Activated CD8-positive, alpha-beta T cell treated with anti-CD3 and anti-CD28 coated beads, Interleukin-2, amount 10 ng/mL, durations not matched to agents 7 days and 5 days (primary cell): ENCODE measurements around the gene ACVR2A. TPM values are rescaled to one million over a fixed set of nuclear protein-coding genes. Genes with fewer than 3 reads are reported as not detected.

Experiments
- ATAC-seq: fragments of 150-1000 bp; cut with Tn5 transposase; one replicate; pipeline ENCODE4 v1.10.0; 2021; ENCODE audit warnings: moderate library complexity
- CTCF ChIA-PET: fragments of 350-600 bp; sonication (Branson Sonifier 250); formaldehyde crosslinking; loops from one replicate; lab custom pipeline; 2021; ENCODE audit warnings: antibody characterized with exemption; lab: Charles Lee
- POLR2A ChIA-PET: fragments of 350-600 bp; sonication (Branson Sonifier 250); formaldehyde crosslinking; loops from one replicate; lab custom pipeline; 2021; ENCODE audit warnings: antibody characterized with exemption; lab: Charles Lee
- DNase-seq: peaks from one replicate; pipeline ENCODE4 v3.0.0-alpha.2; 2020
- H3K27ac Mint-ChIP-seq: one replicate; pipeline ENCODE4 v1.8.0; 2021; ENCODE audit warnings: mild to moderate bottlenecking, mixed read lengths
- H3K27me3 Mint-ChIP-seq: one replicate; pipeline ENCODE4 v1.8.0; 2021; ENCODE audit warnings: low read depth, mixed read lengths
- H3K36me3 Mint-ChIP-seq: one replicate; pipeline ENCODE4 v1.8.0; 2021; ENCODE audit warnings: low read depth, mixed read lengths
- H3K4me1 Mint-ChIP-seq: one replicate; pipeline ENCODE4 v1.8.0; 2021; ENCODE audit warnings: low read depth, mixed read lengths
- H3K4me3 Mint-ChIP-seq: one replicate; pipeline ENCODE4 v1.8.0; 2021; ENCODE audit warnings: mild to moderate bottlenecking, mixed read lengths
- H3K9me3 Mint-ChIP-seq: one replicate; pipeline ENCODE4 v1.8.0; 2022; ENCODE audit warnings: mixed read lengths; ENCODE audit not compliant: insufficient read depth
- total RNA-seq, 2 experiments: library from RNA; stranded (reverse); gene quantifications; one replicate each; pipeline ENCODE4 v1.2.3, GENCODE V29; 2021

Gene ACVR2A
- total RNA-seq, 2 experiments from 2014 or later: 1.4 to 1.7 TPM

- peaks cover 2% of the 10 kb centered on the region for H3K36me3 Mint-ChIP-seq
These were observed 1.4 kb upstream of the ACVR2A start for GRCh38 chr2:147843391-147843863.

GRCh38 chr2:147843864-147844696, 749 bp upstream of the ACVR2A start:
- ATAC-seq (peak; percentile 85), DNase-seq (peak; percentile 86)
- H3K27me3 Mint-ChIP-seq: peaks cover 64% of the 10 kb centered on the region
- H3K36me3 Mint-ChIP-seq: peaks cover 2% of the 10 kb centered on the region
- peaks cover 30% of the 10 kb centered on the region for H3K4me1 Mint-ChIP-seq
- peak overlapping the region; percentile 78 for H3K27ac Mint-ChIP-seq
- ChIA-PET POLR2A (no interaction called here), CTCF (interaction anchor here (0.7 to 2.2 kb wide), 2 partner anchors 67 to 799 kb away, joined by 4 to 5 read pairs; no protein-coding TSS in a partner anchor)
- peak overlapping the region; percentile 86 for H3K4me3 Mint-ChIP-seq
- no peaks in the 10 kb centered on the region for H3K9me3 Mint-ChIP-seq

More at GRCh38 chr2:147843391-147843863, 1.4 kb upstream of the ACVR2A start:
- ChIA-PET CTCF (interaction anchor here (0.7 to 2.2 kb wide), 2 partner anchors 68 to 798 kb away, joined by 4 to 5 read pairs; no protein-coding TSS in a partner anchor), POLR2A (no interaction called here)
- peaks cover 30% of the 10 kb centered on the region for H3K4me1 Mint-ChIP-seq
- no peaks in the 10 kb centered on the region for H3K9me3 Mint-ChIP-seq
- H3K27ac Mint-ChIP-seq: peak overlapping the region; percentile 78
- ATAC-seq (no peak), DNase-seq (no peak)
- H3K4me3 Mint-ChIP-seq: peak overlapping the region; percentile 79
- peaks cover 67% of the 10 kb centered on the region for H3K27me3 Mint-ChIP-seq

DNA sequence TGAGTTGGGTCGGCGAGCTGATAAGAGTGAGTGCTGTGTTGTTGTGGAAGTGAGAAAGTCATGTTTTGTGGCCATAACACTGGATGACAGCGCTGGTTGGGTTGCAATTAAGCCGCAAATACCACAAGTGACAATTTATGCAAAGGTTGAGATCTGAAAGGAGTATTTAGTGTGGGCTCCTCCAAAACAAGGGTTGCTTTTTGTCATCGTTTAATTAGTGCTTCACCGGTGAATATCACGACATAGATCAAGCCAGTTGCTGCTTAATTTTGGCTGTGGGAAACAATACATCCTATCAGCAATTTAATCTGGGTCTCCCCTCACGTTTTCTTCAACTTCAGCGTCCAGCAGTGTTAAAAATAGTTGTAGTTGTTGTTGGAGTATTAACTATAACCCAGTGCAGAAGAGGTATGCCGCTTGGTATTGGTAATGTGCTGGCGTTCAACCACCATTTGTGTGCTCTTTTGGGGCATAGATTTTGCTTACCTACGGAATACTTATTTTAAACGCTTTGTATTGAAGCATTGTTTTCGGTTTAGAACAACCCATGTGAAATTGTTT, 662 bp downstream of the ACVR2A start:
- H3K4me1 Mint-ChIP-seq: peaks cover 30% of the 10 kb centered on the region
- DNase-seq: peak; percentile 57
- ChIA-PET CTCF (interaction anchor here (2.2 kb wide), 1 partner anchor 66 kb away, joined by 5 read pairs; no protein-coding TSS in a partner anchor), POLR2A (interaction anchor here (0.6 kb wide), 1 partner anchor 11 kb away, joined by 3 read pairs; no protein-coding TSS in a partner anchor)
- H3K36me3 Mint-ChIP-seq: peaks cover 2% of the 10 kb centered on the region
- H3K27me3 Mint-ChIP-seq: peaks cover 67% of the 10 kb centered on the region
- H3K9me3 Mint-ChIP-seq: no peaks in the 10 kb centered on the region
- peak overlapping the region; percentile 86 for H3K4me3 Mint-ChIP-seq
- ATAC-seq: peak; percentile 20
- peak overlapping the region; percentile 30 for H3K27ac Mint-ChIP-seq

GRCh38 chr2:147846412-147847081, 1.7 kb downstream of the ACVR2A start:
- Mint-ChIP-seq H3K9me3 (no peaks in the 10 kb centered on the region), H3K4me3 (peak overlapping the region; percentile 3), H3K4me1 (peaks cover 30% of the 10 kb centered on the region), H3K27ac (no peak overlapping the region), H3K36me3 (peaks cover 2% of the 10 kb centered on the region), H3K27me3 (peaks cover 65% of the 10 kb centered on the region)
- ATAC-seq (no peak), DNase-seq (no peak)
- ChIA-PET CTCF (no interaction called here), POLR2A (no interaction called here)

- Mint-ChIP-seq H3K4me1 (peaks cover 30% of the 10 kb centered on the region), H3K27me3 (peaks cover 58% of the 10 kb centered on the region), H3K9me3 (no peaks in the 10 kb centered on the region), H3K4me3 (no peak overlapping the region), H3K27ac (no peak overlapping the region), H3K36me3 (peaks cover 2% of the 10 kb centered on the region)
- CTCF ChIA-PET: no interaction called here
- DNase-seq (no peak), ATAC-seq (no peak)
- POLR2A ChIA-PET: no interaction called here
These were observed 3.0 kb downstream of the ACVR2A start for GRCh38 chr2:147847746-147848391.

DNA sequence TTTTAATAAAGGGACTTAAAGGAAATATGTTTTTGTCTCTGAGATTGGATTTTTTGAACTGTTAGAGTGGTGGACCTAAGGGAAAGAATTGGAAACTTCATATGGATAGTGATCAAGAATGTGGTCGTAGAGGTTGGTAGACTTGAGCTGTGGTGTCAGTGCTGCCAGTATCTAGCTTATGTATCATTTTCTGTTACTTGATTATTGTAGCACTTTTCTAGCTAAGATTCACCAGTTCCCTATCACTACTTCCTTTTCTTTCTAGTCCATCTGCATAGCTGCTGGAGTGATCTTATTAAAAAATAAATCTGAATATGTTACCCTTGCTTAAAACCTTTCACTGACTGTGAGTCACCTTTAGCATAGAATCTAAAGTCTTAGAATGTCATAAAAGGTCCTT, 6.0 kb downstream of the ACVR2A start:
- DNase-seq: no peak
- ATAC-seq: no peak
- Mint-ChIP-seq H3K4me1 (peaks cover 18% of the 10 kb centered on the region), H3K9me3 (no peaks in the 10 kb centered on the region), H3K4me3 (no peak overlapping the region), H3K36me3 (no peaks in the 10 kb centered on the region), H3K27ac (no peak overlapping the region), H3K27me3 (peaks cover 46% of the 10 kb centered on the region)
- ChIA-PET CTCF (no interaction called here), POLR2A (no interaction called here)

- ChIA-PET CTCF (no interaction called here), POLR2A (no interaction called here)
- Mint-ChIP-seq H3K27ac (no peak overlapping the region), H3K9me3 (no peaks in the 10 kb centered on the region), H3K27me3 (peaks cover 43% of the 10 kb centered on the region), H3K4me1 (peaks cover 16% of the 10 kb centered on the region), H3K36me3 (no peaks in the 10 kb centered on the region), H3K4me3 (no peak overlapping the region)
- ATAC-seq (no peak), DNase-seq (no peak)
These were observed 6.6 kb downstream of the ACVR2A start for GRCh38 chr2:147851244-147851930.

DNA sequence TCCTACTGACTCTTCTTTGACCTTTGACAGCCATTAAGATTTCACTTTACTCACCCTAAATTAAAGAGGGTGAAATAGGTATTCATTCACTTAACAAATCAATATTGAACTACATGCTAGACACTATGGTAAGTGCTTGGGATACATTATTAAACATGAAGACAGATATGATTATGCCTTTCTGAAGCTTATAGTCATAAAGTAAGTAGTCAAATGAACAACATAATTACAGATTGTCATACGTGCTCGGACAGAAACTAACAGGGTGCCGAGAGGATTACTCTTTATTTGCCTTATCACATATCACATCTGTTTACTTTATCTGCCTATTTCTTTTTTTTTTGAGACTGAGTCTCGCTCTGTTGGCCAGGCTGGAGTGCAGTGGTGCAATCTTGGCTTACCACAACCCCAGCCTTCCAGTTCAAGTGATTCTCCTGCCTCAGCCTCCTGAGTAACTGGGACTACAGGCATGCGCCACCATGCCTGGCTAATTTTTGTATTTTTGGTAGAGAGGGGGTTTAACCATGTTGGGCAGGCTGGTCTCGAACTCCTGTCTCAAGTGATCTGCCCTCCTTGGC, 9.8 kb downstream of the ACVR2A start:
- H3K4me1 Mint-ChIP-seq: no peaks in the 10 kb centered on the region
- ChIA-PET POLR2A (no interaction called here), CTCF (no interaction called here)
- no peaks in the 10 kb centered on the region for H3K9me3 Mint-ChIP-seq
- no peak overlapping the region for H3K4me3 Mint-ChIP-seq
- H3K27ac Mint-ChIP-seq: no peak overlapping the region
- ATAC-seq: no peak
- no peaks in the 10 kb centered on the region for H3K36me3 Mint-ChIP-seq
- no peak for DNase-seq
- peaks cover 29% of the 10 kb centered on the region for H3K27me3 Mint-ChIP-seq

DNA sequence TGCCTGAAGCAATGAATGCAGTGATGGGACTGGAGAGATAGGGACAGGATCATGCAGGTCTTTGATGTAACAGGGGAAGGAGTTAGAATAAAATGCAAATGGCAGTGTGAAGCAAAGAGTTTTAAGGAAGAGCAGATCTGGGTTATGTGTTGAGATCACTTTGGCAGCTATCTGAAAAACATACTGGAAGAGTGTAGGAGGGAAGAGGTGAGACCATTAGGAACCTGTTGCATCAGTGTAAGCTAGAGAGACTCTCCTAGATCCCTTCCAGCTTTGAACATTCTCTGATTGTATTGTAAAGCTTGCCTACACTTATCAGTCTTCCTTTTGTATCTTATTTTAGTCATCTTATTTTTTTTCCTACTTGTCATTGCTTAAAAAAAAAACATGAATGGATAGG, 10.5 kb downstream of the ACVR2A start:
- ATAC-seq (no peak), DNase-seq (no peak)
- Mint-ChIP-seq H3K27ac (no peak overlapping the region), H3K4me1 (no peaks in the 10 kb centered on the region), H3K27me3 (peaks cover 28% of the 10 kb centered on the region), H3K36me3 (no peaks in the 10 kb centered on the region), H3K9me3 (no peaks in the 10 kb centered on the region), H3K4me3 (no peak overlapping the region)
- POLR2A ChIA-PET: no interaction called here
- CTCF ChIA-PET: no interaction called here

DNA sequence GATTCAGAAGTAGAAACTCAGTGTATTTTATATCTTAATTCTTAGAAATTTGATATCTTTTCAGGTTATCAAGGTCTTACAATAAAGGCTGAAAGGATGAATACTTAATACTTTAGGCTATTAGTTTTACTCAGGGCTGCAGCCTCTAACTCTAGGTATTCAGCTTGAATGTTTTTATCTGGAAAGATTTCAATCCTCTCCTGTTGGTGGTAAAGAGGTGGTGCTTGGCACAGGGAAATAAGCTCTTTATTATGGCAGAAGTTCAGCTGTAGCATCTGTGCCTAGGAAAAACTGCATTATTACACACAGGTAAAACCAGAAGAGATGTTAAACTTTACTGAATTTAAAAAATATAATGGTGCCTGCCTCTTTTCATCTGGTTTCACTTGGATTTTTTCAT, 11.1 kb downstream of the ACVR2A start:
- Mint-ChIP-seq H3K9me3 (no peaks in the 10 kb centered on the region), H3K36me3 (no peaks in the 10 kb centered on the region), H3K27ac (no peak overlapping the region), H3K4me3 (no peak overlapping the region), H3K4me1 (no peaks in the 10 kb centered on the region), H3K27me3 (peaks cover 25% of the 10 kb centered on the region)
- no peak for ATAC-seq
- CTCF ChIA-PET: no interaction called here
- DNase-seq: no peak
- POLR2A ChIA-PET: interaction anchor here (0.5 kb wide), 1 partner anchor 10 kb away, joined by 3 read pairs; no protein-coding TSS in a partner anchor
